Eye (tissue), 1 donor: ENCODE measurements around the gene ACSS1.
A peak's percentile ranks its signal among the peaks of the same experiment; 100 is the strongest.

Experiments
- DNase-seq: peaks from one replicate; pipeline ENCODE4 v3.0.0-alpha.2; 2015

Gene ACSS1

DNA sequence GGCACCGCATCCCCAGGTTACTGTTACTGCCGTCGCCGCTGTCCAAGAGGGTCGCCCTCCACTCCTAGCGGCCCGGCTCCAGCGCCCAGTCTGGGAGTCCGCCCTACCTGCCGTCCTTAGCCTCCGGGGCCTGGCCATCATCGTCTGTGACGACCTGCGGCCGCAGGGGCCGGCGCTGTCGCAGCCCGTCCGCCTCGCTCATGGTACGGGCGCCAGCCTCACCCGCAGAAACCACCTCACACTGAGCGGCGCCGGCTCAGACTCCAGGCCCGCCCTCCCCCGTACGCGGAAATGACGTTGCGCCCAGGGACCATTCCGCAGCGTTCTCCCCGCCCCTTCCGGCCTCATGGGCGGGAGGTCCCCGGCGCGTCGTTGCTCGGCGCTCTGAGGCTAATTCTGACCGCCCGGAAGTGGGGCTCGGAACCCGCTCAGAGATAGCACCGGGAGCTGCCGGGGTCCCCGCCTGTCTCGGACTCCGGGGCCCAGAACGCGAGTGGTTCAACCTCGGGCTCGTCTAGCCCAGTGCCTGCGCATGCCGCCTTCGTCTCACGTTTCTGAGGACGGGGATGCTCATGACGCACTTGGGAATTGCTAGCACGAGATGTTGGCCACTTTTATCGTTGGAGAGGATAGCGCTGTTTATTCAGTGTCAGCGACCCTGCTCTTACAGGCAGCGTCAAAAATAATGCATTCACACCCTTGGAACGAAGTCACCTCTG, 65.3 kb downstream of the ACSS1 start, which contains the start of gene APMAP:
Gene APMAP, minus strand, starts transcription at position 265 of the 719 bp plus-strand sequence. Its CDS starts 63 bp downstream, at position 202.
- DNase-seq: peak; percentile 99

DNA sequence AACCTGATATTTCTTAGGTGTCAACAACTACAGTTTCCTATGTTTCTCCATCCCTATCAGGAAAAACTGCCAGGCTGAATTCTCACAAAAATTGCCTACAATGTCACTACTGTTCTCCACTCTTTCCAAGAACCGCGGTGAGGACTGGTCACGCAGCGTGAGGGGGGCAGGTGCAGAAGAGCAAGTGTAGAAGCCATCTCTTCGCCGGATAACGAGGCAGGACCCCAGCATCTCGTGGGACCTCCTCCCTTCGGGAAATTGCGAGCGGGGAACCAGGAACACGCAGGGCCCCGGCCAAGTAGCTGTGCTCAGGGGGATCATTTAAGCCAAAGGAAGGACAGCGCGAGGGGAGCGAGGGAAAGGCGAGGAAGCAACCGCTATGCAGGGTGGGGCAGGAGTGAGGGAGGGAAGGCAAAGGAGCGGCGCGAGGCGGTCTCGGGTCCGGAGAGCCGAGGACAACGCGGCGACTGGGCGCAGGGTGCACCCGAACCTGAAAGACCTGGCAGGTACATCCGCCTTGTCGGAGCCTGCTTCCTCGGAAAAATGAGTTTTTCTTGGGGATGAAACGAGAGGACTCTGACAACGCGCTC, 65.9 kb downstream of the ACSS1 start:
- peak; percentile 82 for DNase-seq

DNA sequence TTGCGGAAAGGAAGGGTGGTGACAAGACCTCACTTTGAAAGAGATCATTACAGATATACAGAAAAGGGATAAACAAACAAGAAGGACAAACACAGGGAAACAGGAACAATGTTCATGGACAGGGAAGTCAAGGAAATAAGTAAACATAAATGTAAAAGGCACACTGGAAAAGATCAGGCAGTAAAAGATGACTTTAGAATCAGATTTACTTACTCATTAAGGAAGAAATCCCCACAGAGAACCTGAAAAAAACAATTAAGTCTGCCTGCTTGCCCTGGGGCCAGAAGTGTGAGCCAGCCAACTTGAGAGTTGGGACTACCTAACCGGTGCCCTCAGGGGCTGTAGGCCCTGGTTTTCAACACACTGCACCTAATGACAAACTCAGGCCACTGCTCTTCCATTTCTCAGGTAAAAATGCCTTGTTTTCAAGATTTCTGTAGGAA, 67.1 kb downstream of the ACSS1 start:
- no peak for DNase-seq

DNA sequence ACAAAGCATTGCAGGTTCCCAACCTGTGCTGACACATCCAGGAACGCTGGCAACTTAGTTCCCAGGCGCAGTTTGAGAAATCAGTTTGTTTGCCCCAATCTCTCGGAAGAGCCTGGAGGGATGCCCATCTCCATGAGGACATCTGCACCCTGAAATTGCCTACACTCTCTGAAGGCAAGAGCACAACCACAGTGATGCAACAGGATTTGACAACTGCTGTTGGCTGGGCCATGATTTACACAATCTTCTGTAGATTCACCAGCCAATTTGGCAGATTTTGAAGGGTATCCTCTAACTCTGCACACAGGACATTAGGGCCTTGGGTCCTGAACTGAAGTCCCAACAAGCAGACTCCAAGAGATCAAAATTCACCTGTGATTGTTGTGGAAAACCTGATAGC, 68.8 kb downstream of the ACSS1 start:
- DNase-seq: no peak

DNA sequence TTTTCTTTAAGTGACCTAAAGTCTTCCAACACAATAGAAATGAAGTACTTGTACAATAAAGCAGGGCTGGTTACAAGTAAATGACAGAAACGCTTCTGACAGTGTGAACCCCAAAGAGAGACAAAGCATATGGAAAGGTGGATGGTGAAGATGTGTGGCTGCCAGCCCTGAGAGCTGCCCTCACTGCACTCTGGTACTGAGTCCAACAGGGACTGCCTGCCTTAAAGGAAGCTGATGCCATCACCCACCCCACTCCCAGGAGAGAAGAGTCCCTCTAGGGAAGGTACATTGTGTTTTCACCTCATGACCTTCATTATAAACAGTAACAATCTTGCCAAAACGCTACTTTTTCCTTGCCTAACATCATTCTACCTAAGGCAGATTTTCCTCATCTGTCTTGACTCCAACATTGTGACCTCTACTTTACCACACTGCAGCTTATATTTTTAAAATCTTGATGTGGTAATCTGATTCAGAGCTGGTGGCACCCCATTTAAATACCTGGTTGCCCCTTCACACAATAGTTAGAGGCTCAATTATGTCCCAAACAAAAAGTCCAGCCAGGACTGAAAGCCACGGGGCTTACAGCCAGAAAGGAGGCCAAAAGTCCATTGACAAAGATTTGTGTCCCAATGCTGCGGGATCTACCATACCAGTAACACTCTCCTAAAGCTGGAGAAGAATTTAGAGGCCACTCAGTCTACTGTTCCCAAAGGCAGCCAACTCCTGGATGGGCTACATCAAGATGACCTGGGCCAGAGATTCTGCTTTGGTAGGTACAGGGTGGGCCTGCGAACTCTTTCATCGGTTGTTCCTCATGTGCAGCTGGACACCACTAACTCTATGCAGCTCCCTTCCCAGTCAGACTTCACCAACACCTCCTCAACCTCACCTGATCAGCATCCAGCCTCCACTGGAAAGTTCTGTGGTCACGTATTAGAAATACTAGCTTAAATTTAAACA, 69.8 kb downstream of the ACSS1 start:
- no peak for DNase-seq

DNA sequence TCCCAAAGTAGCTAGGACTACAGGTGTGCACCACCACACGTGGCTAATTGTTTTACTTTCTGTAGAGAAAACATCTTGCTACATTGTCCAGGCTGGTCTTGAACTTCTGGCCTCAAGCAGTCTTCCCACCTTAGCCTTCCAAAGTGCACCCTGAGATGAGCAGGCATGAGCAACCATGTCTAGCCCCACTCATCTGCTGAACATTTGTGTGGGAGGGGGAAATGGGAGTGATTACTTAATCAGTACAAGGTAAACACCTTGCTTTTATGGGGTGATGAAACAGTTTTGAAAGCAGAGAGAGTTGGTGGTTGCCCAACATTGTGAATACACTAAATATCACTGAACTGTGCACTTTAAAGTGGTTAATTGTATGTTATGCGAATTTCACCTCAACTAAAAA, 70.7 kb downstream of the ACSS1 start:
- no peak for DNase-seq

DNA sequence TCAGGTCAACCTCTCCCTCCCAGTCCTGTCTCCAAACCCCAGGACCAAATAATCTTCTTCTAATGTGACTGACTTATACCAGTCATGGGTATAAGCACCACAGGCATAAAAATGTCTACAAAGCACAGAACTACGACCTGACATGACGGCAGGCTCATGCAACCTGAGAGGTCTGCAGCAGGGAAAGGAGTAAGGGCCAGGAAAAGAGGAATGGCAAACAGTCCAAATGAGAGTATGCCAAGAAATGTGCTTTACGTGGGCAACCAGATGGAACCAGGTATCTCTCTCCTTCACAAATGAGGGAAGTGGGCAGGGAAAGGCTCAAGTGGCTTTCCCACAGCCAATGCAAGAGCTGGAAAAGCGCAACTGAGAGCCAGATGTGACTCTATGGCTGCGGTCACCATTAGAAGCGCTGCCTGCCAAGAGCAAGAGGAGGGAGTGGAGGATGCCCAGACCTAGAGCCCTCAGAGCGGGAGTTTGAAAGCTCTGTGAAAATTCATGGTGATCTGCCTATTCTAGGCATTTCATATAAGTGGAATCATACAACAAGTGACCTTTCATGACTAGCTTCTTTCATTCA, 71.4 kb downstream of the ACSS1 start:
- no peak for DNase-seq

DNA sequence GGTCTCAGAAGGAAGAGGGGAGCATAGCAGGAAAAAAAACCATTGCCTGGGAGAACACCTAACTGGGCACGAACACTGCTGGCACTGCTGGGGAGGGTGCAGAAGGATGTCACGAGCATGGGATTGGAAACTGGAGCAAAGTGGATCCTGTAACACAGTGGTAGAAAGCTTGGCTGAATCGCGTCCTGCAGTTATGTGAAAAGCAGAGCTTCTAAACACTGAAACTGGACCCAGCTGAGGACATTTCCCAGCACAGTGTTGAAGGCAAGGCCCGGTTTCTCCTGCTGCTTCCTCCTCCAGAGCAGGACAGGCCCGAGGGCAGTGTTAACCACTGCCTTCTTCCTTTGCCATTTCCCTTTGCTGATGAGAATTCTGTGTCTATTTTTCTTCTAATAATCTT, 72.1 kb downstream of the ACSS1 start:
- DNase-seq: no peak

DNA sequence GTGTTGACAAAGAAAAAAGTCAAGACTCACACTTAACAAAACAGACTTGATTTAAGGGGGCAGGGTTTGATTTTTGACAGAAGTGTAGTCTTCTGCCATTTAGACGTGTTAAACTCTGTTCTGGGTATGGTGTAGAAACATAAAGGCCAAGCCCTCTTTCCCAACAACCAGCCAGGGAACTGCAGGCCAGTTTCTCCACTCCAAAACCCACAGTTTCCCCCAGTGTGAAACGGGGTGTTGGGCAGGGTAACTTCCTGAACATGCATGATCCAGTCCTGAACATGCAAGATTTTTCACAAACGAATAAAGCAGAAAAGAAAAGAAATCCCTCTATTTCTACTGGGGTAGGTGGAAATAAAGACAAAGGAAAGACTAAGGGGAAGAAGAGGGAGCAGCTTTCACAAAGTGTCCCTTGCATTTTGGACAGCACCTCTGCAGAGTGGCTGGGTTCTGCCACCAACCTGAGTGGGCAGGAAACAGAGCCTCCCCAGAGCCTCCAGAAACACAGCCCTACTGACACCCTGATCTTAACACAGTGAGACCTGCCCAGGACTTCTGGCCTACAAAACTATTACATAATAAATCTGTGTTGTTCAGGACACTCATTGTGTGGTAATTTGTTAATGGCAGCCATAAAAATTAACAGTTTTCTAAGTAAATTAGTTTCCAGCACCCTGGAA, 72.8 kb downstream of the ACSS1 start:
- no peak for DNase-seq

DNA sequence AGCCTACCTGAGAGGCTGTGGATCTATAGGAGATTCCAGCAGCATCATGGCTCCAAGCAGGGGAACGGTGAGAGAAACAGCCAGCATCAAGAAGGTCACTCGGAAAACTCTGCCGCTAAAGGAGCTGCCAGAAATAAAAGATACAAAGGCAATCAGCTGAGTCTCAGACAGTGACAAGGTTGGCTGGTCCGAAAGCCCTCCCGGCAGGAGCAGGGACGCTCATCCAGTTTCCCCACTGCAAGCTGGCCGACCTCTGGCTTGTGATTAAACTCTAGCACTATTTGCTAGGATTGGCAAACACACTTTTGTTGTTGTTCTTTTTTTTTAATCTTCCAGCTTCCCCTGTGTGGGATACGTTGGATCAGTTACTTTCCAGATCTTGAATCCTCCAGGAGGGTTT, 74.0 kb downstream of the ACSS1 start:
- no peak for DNase-seq

DNA sequence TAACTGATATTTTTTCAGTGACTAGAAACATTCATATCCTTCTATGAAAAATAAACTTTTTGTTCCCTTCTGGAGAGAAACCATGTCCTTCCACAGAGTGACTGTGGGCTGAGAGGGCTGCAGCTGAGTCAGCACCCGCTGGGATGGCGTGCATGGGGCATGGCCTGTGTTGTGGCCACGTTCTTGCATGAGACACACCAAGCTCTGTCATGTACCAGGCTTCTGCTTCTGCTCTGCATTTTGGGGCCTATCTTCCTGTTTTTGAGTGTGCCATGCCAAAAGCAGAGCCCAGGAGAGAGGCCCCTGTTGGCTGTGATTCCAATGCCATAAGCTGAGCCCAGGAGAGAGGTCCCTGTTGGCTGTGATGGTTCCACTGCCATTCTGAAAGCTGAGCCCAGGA, 76.1 kb downstream of the ACSS1 start:
- DNase-seq: no peak

DNA sequence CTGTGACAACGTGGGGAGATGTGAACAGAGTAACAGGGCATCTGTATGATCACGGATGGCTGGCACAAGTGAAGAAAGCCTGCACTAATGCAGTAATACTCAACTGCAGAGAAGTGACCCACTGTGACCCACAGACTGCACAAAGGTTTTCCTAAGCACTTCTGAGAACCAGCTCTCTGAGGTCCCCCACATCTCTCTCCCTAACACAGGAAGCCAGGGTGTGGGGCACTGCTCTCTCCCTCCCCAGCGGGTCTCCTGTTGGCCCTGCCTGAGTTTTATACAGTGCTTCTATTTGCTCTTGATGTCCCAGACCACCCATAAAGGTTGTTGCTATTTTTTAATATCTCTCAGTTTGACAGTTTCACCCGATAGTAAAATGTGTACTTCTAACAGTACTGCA, 76.7 kb downstream of the ACSS1 start:
- DNase-seq: no peak

DNA sequence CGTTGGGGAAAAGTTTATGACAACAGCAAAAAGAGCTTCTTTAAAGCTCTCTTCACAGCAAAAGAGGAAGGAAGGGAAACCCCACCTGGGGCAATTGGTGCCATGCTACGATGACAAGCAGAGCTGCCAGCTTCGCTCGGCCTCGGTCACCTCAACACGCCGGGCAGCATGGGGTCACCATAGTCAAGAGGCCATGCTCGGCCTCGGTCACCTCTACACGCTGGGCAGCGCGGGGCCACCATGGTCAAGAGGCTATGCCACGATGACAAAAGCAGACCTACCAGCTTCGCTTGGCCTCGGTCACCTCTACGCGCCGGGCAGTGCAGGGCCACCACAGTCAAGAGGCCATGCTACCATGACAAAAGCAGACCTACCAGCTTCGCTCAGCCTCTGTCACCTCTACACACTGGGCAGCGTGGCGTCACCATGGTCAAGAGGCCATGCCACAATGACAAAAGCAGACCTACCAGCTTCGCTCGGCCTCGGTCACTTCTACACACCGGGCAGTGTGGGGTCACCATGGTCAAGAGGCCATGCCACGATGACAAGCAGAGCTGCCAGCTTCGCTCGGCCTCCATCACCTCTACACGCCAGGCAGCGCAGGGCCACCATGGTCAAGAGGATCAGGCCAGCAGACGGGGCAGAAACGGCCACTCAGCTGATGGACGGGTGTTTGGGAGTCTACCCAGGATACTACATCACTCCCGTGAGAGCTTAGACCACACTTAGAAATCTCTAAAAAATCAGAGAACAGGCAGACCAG, 77.5 kb downstream of the ACSS1 start:
- DNase-seq: no peak

DNA sequence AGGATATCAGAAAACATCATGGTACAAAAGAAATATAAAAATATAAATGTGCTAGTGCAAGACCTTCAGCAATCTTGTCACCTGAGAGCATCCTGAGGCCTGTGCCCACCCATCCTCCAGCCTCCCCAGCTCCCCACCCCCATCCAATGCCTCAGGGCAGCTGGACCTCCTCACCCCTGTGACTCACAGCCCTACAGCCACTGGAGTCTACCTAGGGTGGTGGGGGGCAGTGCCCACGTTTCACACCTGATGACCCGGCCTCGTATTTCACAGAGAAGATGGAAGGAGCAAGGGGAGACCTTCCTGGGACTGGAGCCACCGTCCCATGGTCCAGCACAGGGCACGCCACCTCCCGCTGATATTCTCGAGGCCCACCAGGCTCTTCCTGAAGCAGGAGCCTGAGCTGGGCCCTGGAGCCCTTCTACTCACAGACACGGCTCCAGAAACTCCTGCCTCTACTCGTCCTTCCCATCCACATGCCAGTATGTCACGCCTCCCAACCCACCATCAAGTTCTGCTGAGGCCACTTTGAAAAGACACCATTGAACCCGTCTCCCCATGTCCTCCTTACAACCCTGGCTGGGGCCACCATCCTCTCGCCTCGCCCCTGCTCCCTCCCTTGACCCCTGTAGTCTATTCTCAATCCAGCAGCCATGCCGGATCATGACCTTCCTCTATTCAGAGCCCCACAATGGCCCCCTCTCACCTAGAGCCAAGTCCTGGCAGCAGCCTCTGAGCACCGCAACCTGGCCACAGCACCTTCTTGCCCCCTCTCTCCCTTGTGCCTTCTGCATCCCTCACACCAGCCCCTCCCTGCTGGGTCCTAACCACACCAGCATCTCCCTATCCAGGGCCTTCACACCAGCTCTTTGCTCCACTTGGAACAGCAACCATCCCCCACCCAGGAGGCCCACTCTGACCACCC, 78.6 kb downstream of the ACSS1 start:
- no peak for DNase-seq

DNA sequence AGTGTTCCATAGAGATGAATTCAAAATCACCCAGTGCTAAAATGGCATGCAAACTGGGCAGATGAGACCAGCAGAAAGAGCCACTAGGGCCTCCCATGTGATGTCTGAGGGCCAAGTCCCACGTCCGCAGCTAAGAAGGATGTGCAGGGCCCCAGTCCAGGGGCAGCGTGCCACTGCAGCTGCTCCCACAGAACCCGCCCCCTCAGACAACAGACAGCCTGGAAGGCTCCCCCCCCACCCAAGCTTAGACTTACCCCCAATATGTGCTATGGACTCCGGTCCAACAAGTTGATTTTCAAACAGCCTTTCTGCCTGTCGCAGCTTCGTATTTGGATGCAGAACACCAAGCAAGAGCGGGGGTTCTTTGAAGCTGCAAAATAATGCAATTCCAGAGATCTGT, 79.4 kb downstream of the ACSS1 start:
- no peak for DNase-seq

DNA sequence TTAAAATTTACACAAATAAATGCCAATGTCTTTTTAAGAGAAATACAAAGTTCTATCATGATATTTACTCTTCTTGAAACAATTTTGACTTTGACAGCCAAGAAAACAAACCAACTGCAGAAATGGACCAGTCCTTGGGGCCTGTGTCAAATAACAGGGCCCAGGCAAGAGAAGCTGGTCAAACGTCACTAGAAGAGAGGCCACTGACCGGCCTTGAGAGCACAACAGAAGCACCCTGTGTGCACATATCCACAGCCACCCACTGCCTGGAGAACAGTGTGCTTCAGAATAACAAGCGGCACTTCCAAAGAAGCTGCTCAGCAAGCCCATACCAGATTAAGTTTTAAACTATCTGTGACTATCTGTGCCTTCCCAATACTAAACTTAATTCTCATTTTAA, 80.1 kb downstream of the ACSS1 start:
- DNase-seq: no peak

DNA sequence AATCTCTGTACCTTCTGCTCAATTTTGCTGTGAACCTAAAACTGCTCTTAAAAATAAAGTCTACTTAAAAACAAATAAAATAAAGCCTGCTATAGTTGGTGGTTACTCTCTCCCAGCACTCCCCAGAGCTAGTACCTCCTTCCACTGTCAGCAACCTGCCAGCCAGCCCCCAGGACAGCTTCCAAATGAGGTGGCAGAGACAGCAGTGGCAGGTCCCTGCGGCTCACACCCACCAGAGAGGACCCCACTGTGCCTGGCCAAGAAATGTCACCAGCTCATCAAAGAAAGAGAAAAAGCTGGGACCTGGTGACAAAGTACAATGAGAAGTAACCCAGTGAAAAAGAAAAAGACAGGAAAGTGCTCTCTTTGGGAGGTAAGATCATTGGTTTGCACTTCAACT, 80.6 kb downstream of the ACSS1 start:
- DNase-seq: no peak

DNA sequence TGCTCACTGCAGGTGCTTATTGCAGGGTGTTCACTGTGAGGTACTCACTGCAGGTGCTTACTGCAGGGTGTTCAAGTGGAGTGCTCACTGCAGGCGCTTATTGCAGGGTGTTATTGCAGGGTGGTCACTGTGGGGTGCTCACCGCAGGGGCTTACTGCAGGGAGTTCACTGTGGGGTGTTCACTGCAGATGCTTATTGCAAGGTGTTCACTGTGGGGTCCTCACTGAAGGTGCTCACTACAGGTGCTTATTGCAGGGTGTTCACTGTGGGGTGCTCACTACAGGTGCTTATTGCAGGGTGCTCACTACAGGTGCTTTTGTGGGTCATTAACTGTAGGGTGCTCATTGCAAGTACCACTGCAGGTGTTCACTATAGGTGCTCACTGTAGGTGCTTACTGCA, 85.6 kb downstream of the ACSS1 start:
- DNase-seq: no peak

DNA sequence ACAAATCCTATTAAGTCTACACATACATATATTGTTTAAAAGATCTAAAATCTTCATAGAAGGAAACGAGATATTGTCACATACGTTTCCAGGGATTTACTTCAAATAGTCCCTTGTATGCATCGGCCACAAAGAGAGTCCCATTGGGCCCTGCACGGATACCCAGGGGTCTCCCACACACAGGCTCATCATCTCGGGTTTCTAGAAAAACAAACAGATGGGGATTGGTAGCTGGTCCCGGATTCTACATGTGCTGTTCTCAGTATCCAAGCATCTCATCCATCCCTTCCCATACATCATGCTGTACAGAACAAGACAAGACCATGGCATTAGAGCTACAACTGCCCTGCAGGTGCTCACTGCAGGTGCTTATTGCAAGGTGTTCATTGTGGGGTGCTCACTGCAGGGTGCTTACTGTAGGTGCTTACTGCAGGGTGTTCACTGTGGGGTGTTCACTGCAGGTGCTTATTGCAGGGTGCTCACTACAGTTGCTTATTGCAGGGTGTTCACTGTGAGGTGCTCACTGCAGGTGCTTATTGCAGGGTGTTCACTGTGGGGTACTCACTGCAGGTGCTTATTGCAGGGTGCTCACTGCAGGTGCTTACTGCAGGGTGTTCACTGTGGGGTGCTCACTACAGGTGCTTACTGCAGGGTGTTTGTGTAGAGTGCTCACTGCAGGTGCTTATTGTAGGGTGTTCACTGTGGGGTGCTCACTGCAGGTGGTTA, 86.4 kb downstream of the ACSS1 start:
- DNase-seq: no peak

DNA sequence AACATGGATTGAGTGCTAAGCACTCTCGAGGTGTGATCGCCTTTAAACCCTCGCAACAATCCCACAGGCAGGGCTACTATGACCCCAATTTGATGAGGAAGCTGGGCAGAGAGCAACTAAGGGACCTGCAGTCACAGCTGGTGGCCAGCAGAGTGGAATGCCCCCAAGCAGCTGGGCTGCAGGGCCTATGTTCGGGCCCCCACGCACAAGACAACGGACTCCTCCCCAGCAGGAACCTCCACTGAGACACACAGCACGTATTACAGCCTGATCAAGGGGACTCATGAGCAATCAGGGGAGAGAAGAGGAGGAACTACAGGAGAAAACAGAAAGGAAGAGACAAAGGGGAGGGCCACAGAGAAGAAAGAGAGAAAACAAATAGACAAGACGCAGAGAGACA, 87.2 kb downstream of the ACSS1 start:
- DNase-seq: no peak
